Endothelial cell of umbilical vein (primary cell): ENCODE results near the gene LGALS4.
"Not testable (repeated sequence)": the region's sequence is repeated elsewhere in the genome, so short reads cannot be mapped to it uniquely, and the experiment has no call there.

Source experiments
- CTCF ChIP-seq, 2 donors: IDR thresholded peaks; 1 replicate in 1 of 2; 2 replicates in 1 of 2; pipeline ENCODE4 v1.5.1; 2011; ENCODE audit warnings: low read length in 2 of 2, mild to moderate bottlenecking in 2 of 2, moderate library complexity in 2 of 2, control low read depth in 1 of 2, inconsistent platforms in 1 of 2, low read depth in 1 of 2; ENCODE audit not compliant: insufficient read depth in 1 of 2; ENCODE audit errors: extremely low read depth in 1 of 2
- MAX ChIP-seq: IDR thresholded peaks from 2 replicates; pipeline ENCODE4 v1.6.1; 2011; ENCODE audit not compliant: insufficient read depth, insufficient read length
- POLR2A ChIP-seq: IDR thresholded peaks from 2 replicates; pipeline ENCODE4 v1.6.1; 2012; ENCODE audit warnings: low read depth, mild to moderate bottlenecking, control low read depth, low read length
- POLR2AphosphoS5 ChIP-seq: IDR thresholded peaks from 2 replicates; pipeline ENCODE4 v1.6.1; 2012; ENCODE audit warnings: low read depth, mild to moderate bottlenecking, control low read depth, low read length, moderate library complexity; ENCODE audit not compliant: insufficient read depth

- TF ChIP-seq POLR2A; CTCF (IDR thresholded peaks at IDR 0.05; ENCODE audit: extremely low read depth in 1 of 2, insufficient read depth in 1 of 2, low read depth in 1 of 2, low read length in 2 of 2); POLR2AphosphoS5; MAX: not testable (repeated sequence)
These were observed 41.2 kb downstream of the LGALS4 start for GRCh38 chr19:38771569-38771968.
